ENCODE measurements around the gene DCAF17.

GRCh38 chr2:171412571-171413175, 21.4 kb upstream of the DCAF17 start:
- TF ChIP-seq, protein P1, sequence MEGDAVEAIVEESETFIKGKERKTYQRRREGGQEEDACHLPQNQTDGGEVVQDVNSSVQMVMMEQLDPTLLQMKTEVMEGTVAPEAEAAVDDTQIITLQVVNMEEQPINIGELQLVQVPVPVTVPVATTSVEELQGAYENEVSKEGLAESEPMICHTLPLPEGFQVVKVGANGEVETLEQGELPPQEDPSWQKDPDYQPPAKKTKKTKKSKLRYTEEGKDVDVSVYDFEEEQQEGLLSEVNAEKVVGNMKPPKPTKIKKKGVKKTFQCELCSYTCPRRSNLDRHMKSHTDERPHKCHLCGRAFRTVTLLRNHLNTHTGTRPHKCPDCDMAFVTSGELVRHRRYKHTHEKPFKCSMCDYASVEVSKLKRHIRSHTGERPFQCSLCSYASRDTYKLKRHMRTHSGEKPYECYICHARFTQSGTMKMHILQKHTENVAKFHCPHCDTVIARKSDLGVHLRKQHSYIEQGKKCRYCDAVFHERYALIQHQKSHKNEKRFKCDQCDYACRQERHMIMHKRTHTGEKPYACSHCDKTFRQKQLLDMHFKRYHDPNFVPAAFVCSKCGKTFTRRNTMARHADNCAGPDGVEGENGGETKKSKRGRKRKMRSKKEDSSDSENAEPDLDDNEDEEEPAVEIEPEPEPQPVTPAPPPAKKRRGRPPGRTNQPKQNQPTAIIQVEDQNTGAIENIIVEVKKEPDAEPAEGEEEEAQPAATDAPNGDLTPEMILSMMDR (IDR thresholded peaks at IDR 0.05), result no peak
- TF ChIP-seq POLR2A (IDR thresholded peaks at IDR 0.05), result no peak

All from uterus (tissue), 2 donors.